Heart right ventricle (tissue), 16 donors: ENCODE data around the gene PRKAR2B. TPM values are rescaled to one million over a fixed set of nuclear protein-coding genes. Genes with fewer than 3 reads are reported as not detected.

Experiments used
- ATAC-seq, 8 donors: fragments of 200-7000 bp; cut with Tn5 transposase; one replicate each; pipeline ENCODE4 v1.9.1; 2020; ENCODE audit warnings: mild to moderate bottlenecking in 8 of 8, moderate library complexity in 8 of 8, moderate number of reproducible peaks in 1 of 8
- DNase-seq, 2 donors: peaks; one replicate each; pipeline ENCODE4 v3.0.0-alpha.2; 2020
- H3K27ac ChIP-seq, 10 donors: fragments of 200-600 bp; sonication (generic) in 2 of 10; one replicate each; pipeline versions ENCODE4 v1.5.0 to v1.8.0; 2020 to 2022; ENCODE audit warnings: mild to moderate bottlenecking in 3 of 10
- H3K27me3 ChIP-seq, 7 donors: fragments of 200-600 bp; one replicate each; pipeline ENCODE4 v1.8.0; 2021 to 2022; ENCODE audit warnings: mild to moderate bottlenecking in 2 of 7
- H3K36me3 ChIP-seq, 9 donors: fragments of 200-600 bp; sonication (generic) in 1 of 9; one replicate each; pipeline versions ENCODE4 v1.5.0 to v1.8.0; 2020 to 2022; ENCODE audit warnings: mild to moderate bottlenecking in 2 of 9
- H3K4me1 ChIP-seq, 9 donors: fragments of 200-600 bp; sonication (generic) in 1 of 9; one replicate each; pipeline versions ENCODE4 v1.5.0 to v1.8.0; 2020 to 2022; ENCODE audit warnings: mild to moderate bottlenecking in 4 of 9
- H3K4me3 ChIP-seq, 10 donors: fragments of 200-600 bp; sonication (generic) in 2 of 10; one replicate each; pipeline versions ENCODE4 v1.5.0 to v1.8.0; 2020 to 2022; ENCODE audit warnings: mild to moderate bottlenecking in 7 of 10, moderate library complexity in 2 of 10
- H3K9me3 ChIP-seq, 11 donors: fragments of 200-600 bp in 10 of 11; sonication (generic) in 2 of 11; one replicate each; pipeline versions ENCODE4 v1.5.0 to v1.8.0; 2013 to 2022; ENCODE audit warnings: mild to moderate bottlenecking in 2 of 11, control low read depth in 1 of 11, moderate library complexity in 1 of 11
- CTCF ChIP-seq, 9 donors: fragments of 200-600 bp; sonication (generic) in 2 of 9; IDR thresholded peaks; one replicate each; pipeline versions ENCODE4 v1.5.0 to v1.8.0; 2021 to 2022; ENCODE audit warnings: antibody characterized with exemption in 9 of 9, mild to moderate bottlenecking in 5 of 9, moderate library complexity in 1 of 9
- WGBS, 2 donors: extraction: QIAGEN DNeasy Blood & Tissue Kit; methylation state at CpG; one replicate each; pipeline ENCODE4 v1.1.7; 2013; ENCODE audit warnings: inconsistent platforms in 1 of 2; 5-methylcytosine and 5-hydroxymethylcytosine counted together
- intact Hi-C, 10 donors: fragments of 100-400 bp; cut with DNase I; formaldehyde crosslinking; loops; one replicate each; pipeline versions ENCODE4 v1.11.1 to v1.14.2; 2022
- polyA plus RNA-seq, 2 donors: library from polyadenylated mRNA; stranded (reverse); fragments of 200-250 nt; gene quantifications; one replicate each; pipeline ENCODE4 v1.2.3, GENCODE V29; 2013
- total RNA-seq, 10 donors: library from RNA; stranded (reverse); fragmentation: NEBNext Ultra II Directional in 3 of 10; extraction: Animal tissue kit (Norgen Biotek cat#: 25700) in 3 of 10; gene quantifications; one replicate each; pipeline versions ENCODE4 v1.2.1 to v1.2.4, GENCODE V29; 2021 to 2023
- donor health status: Arrhythmogenic right ventricular cardiomyopathy.
- donor health status: ischemic (EF 13 %, LVEDD 7.1; RV severe dilation, severe dysfunction).
- donor health status: healthy with polysubstance abuse.
- donor health status: DM: no; HTN: yes; CAD: no.
- donor health status: DM: no; HTN: no; CAD: no.
- donor health status: ischemic (EF 25% LVEDD 6.9; RV normal size, moderate dysfunction).
- donor health status: ischemic (EF 25% LVEDD 5.7; RV mildly dilated, moderate dysfunction).
- donor health status: healthy.
- donor health status: DM: yes; HTN: yes; CAD: no.
- donor health status: Ischemic cardiomyopathy.
- donor health status: ischemic (EF 35%, LVEDD 5.7; RV mildly dilated, moderate dysfunction).
- donor health status: nonischemic (EF 11% LVEDD 7.7; RV severe dilation, severe dysfunction).
- donor health status: DM: yes; HTN: yes; CAD: no.
- donor health status: PGD.
- donor health status: ischemic (EF 29% LVEDD 5.4; RV normal size, mild dysfunction).
- donor health status: nonischemic (EF 23%, LVEDD 6.1; RV moderate dilation, normal function).

Gene PRKAR2B
- total and polyA plus RNA-seq, 12 donors: 5.4 to 42.5 (median 24.6) TPM

GRCh38 chr7:107021600-107021999 is 22.9 kb upstream of the PRKAR2B start:
- intact Hi-C loops: no loop called here
- no peak overlapping the region for H3K4me3 ChIP-seq
- H3K36me3 ChIP-seq: no peaks in the 10 kb centered on the region
- no peak for TF ChIP-seq CTCF (IDR thresholded peaks at IDR 0.05)
- H3K27ac ChIP-seq: no peak overlapping the region
- peaks cover 0 to 19% (median 3%) of the 10 kb centered on the region in 11 donors for H3K9me3 ChIP-seq
- H3K27me3 ChIP-seq: no peaks in the 10 kb centered on the region
- no peak for DNase-seq
- WGBS, 2 donors: 97 to 98% methylated on average over 3 of the region's 3 CpGs
- ATAC-seq: no peak
- peaks cover 0 to 15% (median 0%) of the 10 kb centered on the region in 9 donors for H3K4me1 ChIP-seq

GRCh38 chr7:107023522-107024151 is 20.9 kb upstream of the PRKAR2B start:
- no peak for TF ChIP-seq CTCF (IDR thresholded peaks at IDR 0.05)
- no peaks in the 10 kb centered on the region for H3K27me3 ChIP-seq
- ATAC-seq (peak in 1 of 8 donors; percentile 19), DNase-seq (no peak)
- H3K36me3 ChIP-seq: no peaks in the 10 kb centered on the region
- H3K9me3 ChIP-seq: peaks cover 0 to 19% (median 3%) of the 10 kb centered on the region in 11 donors
- H3K4me1 ChIP-seq: peaks cover 0 to 31% (median 0%) of the 10 kb centered on the region in 9 donors
- H3K4me3 ChIP-seq: no peak overlapping the region
- intact Hi-C loops: no loop called here
- H3K27ac ChIP-seq: no peak overlapping the region

- TF ChIP-seq CTCF (IDR thresholded peaks at IDR 0.05): no peak
- H3K27ac ChIP-seq: no peak overlapping the region
- intact Hi-C loops: no loop called here
Measured at GRCh38 chr7:107024906-107025305, 19.6 kb upstream of the PRKAR2B start.

GRCh38 chr7:107025449-107026103 is 18.9 kb upstream of the PRKAR2B start:
- intact Hi-C loops: no loop called here
- Histone ChIP-seq H3K4me1 (peaks cover 0 to 43% (median 6%) of the 10 kb centered on the region in 9 donors), H3K27me3 (no peaks in the 10 kb centered on the region), H3K4me3 (no peak overlapping the region), H3K27ac (peak overlapping the region in 1 of 10 donors; percentile 12), H3K9me3 (peaks cover 0 to 19% (median 3%) of the 10 kb centered on the region in 11 donors), H3K36me3 (no peaks in the 10 kb centered on the region)
- TF ChIP-seq CTCF (IDR thresholded peaks at IDR 0.05): no peak
- 94 to 99% methylated on average over 2 of the region's 2 CpGs for WGBS, 2 donors
- ATAC-seq: peak in 1 of 8 donors; percentile 8
- DNase-seq: no peak

More at GRCh38 chr7:107024906-107025305, 19.6 kb upstream of the PRKAR2B start:
- Histone ChIP-seq H3K36me3 (no peaks in the 10 kb centered on the region), H3K4me3 (no peak overlapping the region), H3K4me1 (peaks cover 0 to 43% (median 5%) of the 10 kb centered on the region in 9 donors), H3K27me3 (no peaks in the 10 kb centered on the region), H3K9me3 (peaks cover 0 to 19% (median 3%) of the 10 kb centered on the region in 11 donors)
- DNase-seq (no peak), ATAC-seq (no peak)
- WGBS, 2 donors: 93 to 97% methylated on average over 2 of the region's 2 CpGs
